HepG2 (cell line): Measurements from ENCODE around the gene RNU6-8. TPM values are rescaled to one million over a fixed set of nuclear protein-coding genes. Genes with fewer than 3 reads are reported as not detected.

Experiments
- ASH2L ChIP-seq: fragments of 300-600, 200-600 bp; sonication (generic); IDR thresholded peaks from 2 replicates; pipeline ENCODE4 v1.7.0; 2017; ENCODE audit warnings: low read depth, mild to moderate bottlenecking, moderate library complexity, mixed read lengths, low read length; ENCODE audit not compliant: insufficient read length
- CCAR2 ChIP-seq: fragments of 200-400 bp; formaldehyde crosslinking; optimal IDR thresholded peaks from 2 replicates; pipeline ENCODE3; 2018; ENCODE audit warnings: low read depth, mild to moderate bottlenecking, low read length, moderate library complexity
- RBM39 ChIP-seq: fragments of 200-400 bp; formaldehyde crosslinking; IDR thresholded peaks from one replicate; pipeline ENCODE4 v1.6.1; 2018; ENCODE audit warnings: antibody characterized with exemption, mild to moderate bottlenecking, low read depth, low read length; ENCODE audit not compliant: poor library complexity, severe bottlenecking
- SNAPC5 ChIP-seq: sonication (generic); formaldehyde crosslinking; IDR thresholded peaks from 2 replicates; pipeline ENCODE4 v1.8.1; 2023; ENCODE audit warnings: mild to moderate bottlenecking, missing genetic modification reagents, borderline replicate concordance
- SRSF4 ChIP-seq: fragments of 200-400 bp; formaldehyde crosslinking; IDR thresholded peaks from one replicate; pipeline ENCODE4 v1.6.1; 2018; ENCODE audit warnings: mild to moderate bottlenecking, low read depth, low read length, moderate library complexity; ENCODE audit not compliant: poor library complexity, severe bottlenecking
- TBX2 ChIP-seq: sonication (generic); formaldehyde crosslinking; IDR thresholded peaks from 2 replicates; pipeline ENCODE4 v1.5.0; 2020; ENCODE audit warnings: missing genetic modification reagents, mild to moderate bottlenecking, borderline replicate concordance
- ZNF230 ChIP-seq: sonication (generic); formaldehyde crosslinking; IDR thresholded peaks from 2 replicates; pipeline ENCODE4 v1.4.0; 2020; ENCODE audit warnings: mild to moderate bottlenecking, missing genetic modification reagents
- ZNF234 ChIP-seq: sonication (generic); formaldehyde crosslinking; conservative IDR thresholded peaks from 2 replicates; pipeline ENCODE4 v1.5.1; 2020; ENCODE audit warnings: mild to moderate bottlenecking, missing genetic modification reagents
- ZNF510 ChIP-seq: sonication (generic); formaldehyde crosslinking; IDR thresholded peaks from 2 replicates; pipeline ENCODE4 v1.4.0; 2020; ENCODE audit warnings: low read depth, mild to moderate bottlenecking, missing genetic modification reagents
- ZNF878 ChIP-seq: sonication (generic); formaldehyde crosslinking; IDR thresholded peaks from 2 replicates; pipeline ENCODE4 v1.8.1; 2023; ENCODE audit warnings: mild to moderate bottlenecking, missing genetic modification reagents, moderate library complexity
- polyA plus RNA-seq, 8 experiments: library from polyadenylated mRNA; depleted of rRNA in 3 of 8; stranded (reverse) in 7 of 8; unstranded in 1 of 8; fragments of >200 nt; fragmentation: Illumina TruSeq in 4 of 8; extraction: Trizol in 4 of 8; gene quantifications; 2 replicates each; pipeline versions ENCODE4 v1.2.1 to v1.2.3, GENCODE V29; 2011 to 2016; ENCODE audit warnings: low read depth in 4 of 8, missing spikeins in 1 of 8, mixed read lengths in 1 of 8; ENCODE audit not compliant: insufficient read depth in 1 of 8
- total RNA-seq, 5 experiments: library from RNA; depleted of rRNA; stranded (reverse); fragments of >200 nt; fragmentation: Illumina TruSeq; extraction: Trizol; gene quantifications; 2 replicates each; pipeline ENCODE4 v1.2.3, GENCODE V29; 2016; ENCODE audit warnings: low read depth in 1 of 5
- TF ChIP-seq, protein P1 (sequence below): sonication (generic); formaldehyde crosslinking; IDR thresholded peaks from 2 replicates; pipeline ENCODE4 v1.4.0; 2020; ENCODE audit warnings: missing genetic modification reagents
- TF ChIP-seq, protein P2 (sequence below): IDR thresholded peaks from 2 replicates; pipeline ENCODE4 v1.6.1; 2016; ENCODE audit warnings: missing compliant biosample characterization, missing genetic modification reagents, borderline replicate concordance
- TF ChIP-seq, protein P3 (sequence below): sonication (generic); formaldehyde crosslinking; IDR thresholded peaks from 2 replicates; pipeline ENCODE4 v1.5.0; 2020; ENCODE audit warnings: mild to moderate bottlenecking, missing genetic modification reagents, borderline replicate concordance
- TF ChIP-seq, protein P4 (sequence below): sonication (generic); formaldehyde crosslinking; IDR thresholded peaks from 2 replicates; pipeline ENCODE4 v1.8.0; 2022; ENCODE audit warnings: missing genetic modification reagents, low read depth, mild to moderate bottlenecking, borderline replicate concordance

Gene RNU6-8
- total and polyA plus RNA-seq, 2 of the 13 experiments (the other 11 are each of a cell fraction or from before 2014, with no cell fraction given), result under 0.01 TPM; not detected in 1

DNA sequence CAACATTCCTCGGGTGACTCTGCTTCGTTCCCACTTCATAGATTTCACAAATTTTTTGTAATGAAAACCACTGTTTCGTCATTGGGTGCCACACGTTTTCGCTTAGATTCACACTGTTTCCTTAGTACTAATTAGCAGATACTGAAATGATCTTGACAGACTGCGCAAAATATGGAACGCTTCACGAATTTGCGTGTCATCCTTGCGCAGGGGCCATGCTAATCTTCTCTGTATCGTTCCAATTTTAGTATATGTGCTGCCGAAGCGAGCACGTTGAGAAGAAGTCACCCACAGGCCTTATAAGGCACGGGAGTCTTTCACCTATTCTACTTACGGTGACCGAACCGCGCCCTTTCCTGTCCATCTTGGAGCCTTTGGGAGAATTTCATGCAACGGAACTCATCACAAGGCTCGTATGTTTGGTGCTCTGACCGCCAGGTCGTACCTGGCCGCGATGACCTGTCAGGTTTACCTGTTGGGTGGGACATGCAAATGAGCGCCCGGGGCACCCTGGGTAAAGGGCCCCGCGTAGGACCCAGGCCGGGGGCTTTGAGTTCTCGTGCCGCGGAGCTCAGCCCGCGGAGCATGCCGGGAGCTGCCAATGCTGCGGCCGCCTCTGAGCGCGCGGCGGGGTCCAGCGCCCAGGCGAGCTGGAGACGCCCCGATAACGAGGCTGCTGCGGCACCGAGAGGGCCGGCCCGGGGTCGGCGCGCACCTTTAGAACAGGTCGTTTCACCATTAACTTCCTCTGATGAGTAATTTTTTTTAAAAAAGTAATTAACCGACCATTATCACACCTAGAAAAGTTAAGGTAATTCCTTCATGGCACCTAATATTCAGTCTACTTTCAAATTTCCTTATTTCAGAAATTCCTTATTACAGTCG, at the start of gene RNU6-8 (continued):
- TF ChIP-seq, protein P1, sequence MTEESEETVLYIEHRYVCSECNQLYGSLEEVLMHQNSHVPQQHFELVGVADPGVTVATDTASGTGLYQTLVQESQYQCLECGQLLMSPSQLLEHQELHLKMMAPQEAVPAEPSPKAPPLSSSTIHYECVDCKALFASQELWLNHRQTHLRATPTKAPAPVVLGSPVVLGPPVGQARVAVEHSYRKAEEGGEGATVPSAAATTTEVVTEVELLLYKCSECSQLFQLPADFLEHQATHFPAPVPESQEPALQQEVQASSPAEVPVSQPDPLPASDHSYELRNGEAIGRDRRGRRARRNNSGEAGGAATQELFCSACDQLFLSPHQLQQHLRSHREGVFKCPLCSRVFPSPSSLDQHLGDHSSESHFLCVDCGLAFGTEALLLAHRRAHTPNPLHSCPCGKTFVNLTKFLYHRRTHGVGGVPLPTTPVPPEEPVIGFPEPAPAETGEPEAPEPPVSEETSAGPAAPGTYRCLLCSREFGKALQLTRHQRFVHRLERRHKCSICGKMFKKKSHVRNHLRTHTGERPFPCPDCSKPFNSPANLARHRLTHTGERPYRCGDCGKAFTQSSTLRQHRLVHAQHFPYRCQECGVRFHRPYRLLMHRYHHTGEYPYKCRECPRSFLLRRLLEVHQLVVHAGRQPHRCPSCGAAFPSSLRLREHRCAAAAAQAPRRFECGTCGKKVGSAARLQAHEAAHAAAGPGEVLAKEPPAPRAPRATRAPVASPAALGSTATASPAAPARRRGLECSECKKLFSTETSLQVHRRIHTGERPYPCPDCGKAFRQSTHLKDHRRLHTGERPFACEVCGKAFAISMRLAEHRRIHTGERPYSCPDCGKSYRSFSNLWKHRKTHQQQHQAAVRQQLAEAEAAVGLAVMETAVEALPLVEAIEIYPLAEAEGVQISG, result peak; percentile 83
- TF ChIP-seq ZNF510 (CRISPR knock-in tag) (no peak), RBM39 (peak; percentile 98), SRSF4 (no peak), CCAR2 (no peak), ASH2L (peak; percentile 98), TBX2 (CRISPR knock-in tag) (peak; percentile 92), ZNF878 (CRISPR knock-in tag) (peak; percentile 92), ZNF230 (CRISPR knock-in tag) (peak; percentile 85; the same call in 1 of the 2 replicates), SNAPC5 (CRISPR knock-in tag) (peak; percentile 100), ZNF234 (CRISPR knock-in tag) (peak; percentile 91; the same call in 1 of the 2 replicates)
- TF ChIP-seq, protein P2, sequence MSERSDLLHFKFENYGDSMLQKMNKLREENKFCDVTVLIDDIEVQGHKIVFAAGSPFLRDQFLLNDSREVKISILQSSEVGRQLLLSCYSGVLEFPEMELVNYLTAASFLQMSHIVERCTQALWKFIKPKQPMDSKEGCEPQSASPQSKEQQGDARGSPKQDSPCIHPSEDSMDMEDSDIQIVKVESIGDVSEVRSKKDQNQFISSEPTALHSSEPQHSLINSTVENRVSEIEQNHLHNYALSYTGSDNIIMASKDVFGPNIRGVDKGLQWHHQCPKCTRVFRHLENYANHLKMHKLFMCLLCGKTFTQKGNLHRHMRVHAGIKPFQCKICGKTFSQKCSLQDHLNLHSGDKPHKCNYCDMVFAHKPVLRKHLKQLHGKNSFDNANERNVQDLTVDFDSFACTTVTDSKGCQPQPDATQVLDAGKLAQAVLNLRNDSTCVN (CRISPR knock-in tag), result peak; percentile 88
- TF ChIP-seq, protein P3, sequence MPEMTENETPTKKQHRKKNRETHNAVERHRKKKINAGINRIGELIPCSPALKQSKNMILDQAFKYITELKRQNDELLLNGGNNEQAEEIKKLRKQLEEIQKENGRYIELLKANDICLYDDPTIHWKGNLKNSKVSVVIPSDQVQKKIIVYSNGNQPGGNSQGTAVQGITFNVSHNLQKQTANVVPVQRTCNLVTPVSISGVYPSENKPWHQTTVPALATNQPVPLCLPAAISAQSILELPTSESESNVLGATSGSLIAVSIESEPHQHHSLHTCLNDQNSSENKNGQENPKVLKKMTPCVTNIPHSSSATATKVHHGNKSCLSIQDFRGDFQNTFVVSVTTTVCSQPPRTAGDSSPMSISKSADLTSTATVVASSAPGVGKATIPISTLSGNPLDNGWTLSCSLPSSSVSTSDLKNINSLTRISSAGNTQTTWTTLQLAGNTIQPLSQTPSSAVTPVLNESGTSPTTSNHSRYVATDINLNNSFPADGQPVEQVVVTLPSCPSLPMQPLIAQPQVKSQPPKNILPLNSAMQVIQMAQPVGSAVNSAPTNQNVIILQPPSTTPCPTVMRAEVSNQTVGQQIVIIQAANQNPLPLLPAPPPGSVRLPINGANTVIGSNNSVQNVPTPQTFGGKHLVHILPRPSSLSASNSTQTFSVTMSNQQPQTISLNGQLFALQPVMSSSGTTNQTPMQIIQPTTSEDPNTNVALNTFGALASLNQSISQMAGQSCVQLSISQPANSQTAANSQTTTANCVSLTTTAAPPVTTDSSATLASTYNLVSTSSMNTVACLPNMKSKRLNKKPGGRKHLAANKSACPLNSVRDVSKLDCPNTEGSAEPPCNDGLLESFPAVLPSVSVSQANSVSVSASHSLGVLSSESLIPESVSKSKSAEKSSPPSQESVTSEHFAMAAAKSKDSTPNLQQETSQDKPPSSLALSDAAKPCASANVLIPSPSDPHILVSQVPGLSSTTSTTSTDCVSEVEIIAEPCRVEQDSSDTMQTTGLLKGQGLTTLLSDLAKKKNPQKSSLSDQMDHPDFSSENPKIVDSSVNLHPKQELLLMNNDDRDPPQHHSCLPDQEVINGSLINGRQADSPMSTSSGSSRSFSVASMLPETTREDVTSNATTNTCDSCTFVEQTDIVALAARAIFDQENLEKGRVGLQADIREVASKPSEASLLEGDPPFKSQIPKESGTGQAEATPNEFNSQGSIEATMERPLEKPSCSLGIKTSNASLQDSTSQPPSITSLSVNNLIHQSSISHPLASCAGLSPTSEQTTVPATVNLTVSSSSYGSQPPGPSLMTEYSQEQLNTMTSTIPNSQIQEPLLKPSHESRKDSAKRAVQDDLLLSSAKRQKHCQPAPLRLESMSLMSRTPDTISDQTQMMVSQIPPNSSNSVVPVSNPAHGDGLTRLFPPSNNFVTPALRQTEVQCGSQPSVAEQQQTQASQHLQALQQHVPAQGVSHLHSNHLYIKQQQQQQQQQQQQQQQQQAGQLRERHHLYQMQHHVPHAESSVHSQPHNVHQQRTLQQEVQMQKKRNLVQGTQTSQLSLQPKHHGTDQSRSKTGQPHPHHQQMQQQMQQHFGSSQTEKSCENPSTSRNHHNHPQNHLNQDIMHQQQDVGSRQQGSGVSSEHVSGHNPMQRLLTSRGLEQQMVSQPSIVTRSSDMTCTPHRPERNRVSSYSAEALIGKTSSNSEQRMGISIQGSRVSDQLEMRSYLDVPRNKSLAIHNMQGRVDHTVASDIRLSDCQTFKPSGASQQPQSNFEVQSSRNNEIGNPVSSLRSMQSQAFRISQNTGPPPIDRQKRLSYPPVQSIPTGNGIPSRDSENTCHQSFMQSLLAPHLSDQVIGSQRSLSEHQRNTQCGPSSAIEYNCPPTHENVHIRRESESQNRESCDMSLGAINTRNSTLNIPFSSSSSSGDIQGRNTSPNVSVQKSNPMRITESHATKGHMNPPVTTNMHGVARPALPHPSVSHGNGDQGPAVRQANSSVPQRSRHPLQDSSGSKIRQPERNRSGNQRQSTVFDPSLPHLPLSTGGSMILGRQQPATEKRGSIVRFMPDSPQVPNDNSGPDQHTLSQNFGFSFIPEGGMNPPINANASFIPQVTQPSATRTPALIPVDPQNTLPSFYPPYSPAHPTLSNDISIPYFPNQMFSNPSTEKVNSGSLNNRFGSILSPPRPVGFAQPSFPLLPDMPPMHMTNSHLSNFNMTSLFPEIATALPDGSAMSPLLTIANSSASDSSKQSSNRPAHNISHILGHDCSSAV (CRISPR knock-in tag), result no peak
- TF ChIP-seq, protein P4, sequence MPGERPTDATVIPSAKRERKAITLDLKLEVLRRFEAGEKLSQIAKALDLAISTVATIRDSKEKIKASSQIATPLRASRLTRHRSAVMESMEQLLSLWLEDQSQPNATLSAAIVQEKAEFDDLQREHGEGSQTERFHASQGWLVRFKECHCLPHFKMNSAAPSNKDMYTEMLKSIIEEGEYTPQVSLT (CRISPR knock-in tag), result peak; percentile 31
